PC-9 (cell line): ENCODE results near the gene NID2. TPM values are rescaled to one million over a fixed set of nuclear protein-coding genes. Genes with fewer than 3 reads are reported as not detected.

Experiments used
- BruUV-seq: library from RNA; stranded (reverse); fragments of 400-500 nt; replicated peaks from 2 replicates; lab custom pipeline; 2021; lab: Mats Ljungman, UMichigan
- CTCF ChIA-PET: fragments of 300-600 bp; sonication (Branson Sonifier 250); formaldehyde crosslinking; loops from one replicate; lab custom pipeline; 2022; ENCODE audit warnings: antibody characterized with exemption; lab: Charles Lee
- POLR2A ChIA-PET: fragments of 300-600 bp; sonication (Branson Sonifier 250); formaldehyde crosslinking; loops from one replicate; lab custom pipeline; 2022; ENCODE audit warnings: antibody characterized with exemption; ENCODE audit not compliant: unreplicated experiment; lab: Charles Lee
- DNase-seq, 2 experiments: peaks; one replicate each; pipeline versions ENCODE4 v3.0.0 to v3.0.0-alpha.2; 2015 to 2022; ENCODE audit warnings: mixed read lengths in 1 of 2
- H2AFZ ChIP-seq: fragments of 200-600 bp; sonication (generic); 2 replicates; pipeline ENCODE4 v1.8.1; 2017; ENCODE audit warnings: antibody characterized with exemption
- H3F3A ChIP-seq: fragments of 200-600 bp; sonication (generic); 2 replicates; pipeline ENCODE4 v1.8.1; 2017; ENCODE audit warnings: antibody characterized with exemption, mild to moderate bottlenecking, low read depth; ENCODE audit not compliant: insufficient read depth
- H3K27ac ChIP-seq: fragments of 200-600 bp; sonication (generic); 2 replicates; pipeline ENCODE4 v1.6.1; 2016; ENCODE audit warnings: mixed run types
- H3K27me3 ChIP-seq: fragments of 200-600 bp; sonication (generic); 2 replicates; pipeline ENCODE4 v1.6.1; 2016; ENCODE audit warnings: low read depth, mixed run types; ENCODE audit not compliant: insufficient read depth
- H3K36me3 ChIP-seq: fragments of 200-600 bp; sonication (generic); 2 replicates; pipeline ENCODE4 v1.6.1; 2016; ENCODE audit warnings: low read depth, mixed run types
- H3K4me1 ChIP-seq: fragments of 200-600 bp; sonication (generic); replicated peaks from 2 replicates; pipeline ENCODE4 v1.6.1; 2016; ENCODE audit warnings: mixed run types; ENCODE audit not compliant: insufficient read depth
- H3K4me2 ChIP-seq: fragments of 200-600 bp; sonication (generic); 2 replicates; pipeline ENCODE4 v1.6.1; 2017; ENCODE audit warnings: mixed run types
- H3K4me3 ChIP-seq: fragments of 200-600 bp; sonication (generic); 2 replicates; pipeline ENCODE4 v1.6.1; 2016; ENCODE audit warnings: mixed run types
- H3K79me2 ChIP-seq: fragments of 200-600 bp; sonication (generic); 2 replicates; pipeline ENCODE4 v1.6.1; 2017; ENCODE audit warnings: low read depth, mixed run types
- H3K9me2 ChIP-seq: fragments of 200-600 bp; sonication (generic); 2 replicates; pipeline ENCODE4 v1.8.1; 2017; ENCODE audit warnings: mild to moderate bottlenecking; ENCODE audit not compliant: insufficient read depth
- H3K9me3 ChIP-seq: fragments of 200-600 bp; sonication (generic); 2 replicates; pipeline ENCODE4 v1.8.1; 2016; ENCODE audit warnings: low read depth; ENCODE audit not compliant: insufficient read depth
- H4K20me1 ChIP-seq: fragments of 200-600 bp; sonication (generic); 2 replicates; pipeline ENCODE4 v1.8.1; 2017; ENCODE audit not compliant: insufficient read depth
- CTCF ChIP-seq: fragments of 200-600 bp; sonication (generic); conservative IDR thresholded peaks from 2 replicates; pipeline ENCODE4 v1.6.1; 2017; ENCODE audit warnings: mixed run types, antibody characterized with exemption, mild to moderate bottlenecking, moderate library complexity
- EZH2 ChIP-seq: fragments of 200-600 bp; sonication (generic); IDR thresholded peaks from 2 replicates; pipeline ENCODE4 v1.8.0; 2017; ENCODE audit warnings: antibody characterized with exemption, low read depth
- intact Hi-C: fragments of 100-400 bp; cut with micrococcal nuclease; formaldehyde crosslinking; loops from one replicate; pipeline ENCODE4 v1.10.0; 2022; ENCODE audit not compliant: unreplicated experiment
- total RNA-seq: library from RNA; stranded (reverse); gene quantifications from 2 replicates; pipeline ENCODE4 v1.2.3, GENCODE V29; 2021

The NID2 gene
- total RNA-seq, 1 experiment from 2014 or later: 0.11 TPM

- Histone ChIP-seq H3F3A (no peaks in the 10 kb centered on the region), H3K4me2 (no peak overlapping the region), H2AFZ (no peak overlapping the region), H3K9me3 (no peaks in the 10 kb centered on the region; the same call in 1 of the 2 replicates), H4K20me1 (no peaks in the 10 kb centered on the region), H3K27me3 (no peaks in the 10 kb centered on the region), H3K4me3 (no peak overlapping the region), H3K36me3 (no peaks in the 10 kb centered on the region), H3K9me2 (no peaks in the 10 kb centered on the region), H3K4me1 (no peaks in the 10 kb centered on the region), H3K27ac (no peak overlapping the region), H3K79me2 (no peaks in the 10 kb centered on the region)
- DNase-seq: no peak
- ChIA-PET POLR2A (interaction anchor here (0.8 kb wide), 1 partner anchor 12 kb away, joined by 6 read pairs; no protein-coding TSS in a partner anchor), CTCF (no interaction called here)
- TF ChIP-seq CTCF (no peak), EZH2 (no peak)
- intact Hi-C loops: no loop called here
- no TSS peak for BruUV-seq
Measured at GRCh38 chr14:52091928-52092327, 23.1 kb upstream of the NID2 start.

GRCh38 chr14:52090936-52091335 lies 22.1 kb upstream of the NID2 start:
- CTCF ChIA-PET: no interaction called here
- POLR2A ChIA-PET: no interaction called here
- H3K27me3 ChIP-seq: no peaks in the 10 kb centered on the region

GRCh38 chr14:52089218-52089617 lies 20.4 kb upstream of the NID2 start:
- no peaks in the 10 kb centered on the region for H3K36me3 ChIP-seq
- intact Hi-C loops: no loop called here
- no peak overlapping the region for H3K4me2 ChIP-seq
- no peak overlapping the region for H2AFZ ChIP-seq
- H3K27me3 ChIP-seq: no peaks in the 10 kb centered on the region
- H3K4me1 ChIP-seq: no peaks in the 10 kb centered on the region
- no peaks in the 10 kb centered on the region for H3K9me2 ChIP-seq
- H3F3A ChIP-seq: no peaks in the 10 kb centered on the region
- no peaks in the 10 kb centered on the region for H3K79me2 ChIP-seq
- ChIA-PET POLR2A (no interaction called here), CTCF (no interaction called here)
- TF ChIP-seq EZH2 (no peak), CTCF (no peak)
- no peak for DNase-seq
- no peaks in the 10 kb centered on the region for H3K9me3 ChIP-seq
- BruUV-seq: no TSS peak
- H3K27ac ChIP-seq: no peak overlapping the region
- no peaks in the 10 kb centered on the region for H4K20me1 ChIP-seq
- no peak overlapping the region for H3K4me3 ChIP-seq

More at GRCh38 chr14:52090936-52091335, 22.1 kb upstream of the NID2 start:
- Histone ChIP-seq H3K9me3 (no peaks in the 10 kb centered on the region), H3K4me1 (no peaks in the 10 kb centered on the region), H3F3A (no peaks in the 10 kb centered on the region), H3K9me2 (no peaks in the 10 kb centered on the region), H3K36me3 (no peaks in the 10 kb centered on the region), H4K20me1 (no peaks in the 10 kb centered on the region), H3K4me3 (no peak overlapping the region), H2AFZ (no peak overlapping the region), H3K4me2 (no peak overlapping the region), H3K79me2 (no peaks in the 10 kb centered on the region), H3K27ac (no peak overlapping the region)
- intact Hi-C loops: no loop called here
- TF ChIP-seq CTCF (no peak), EZH2 (no peak)
- BruUV-seq: no TSS peak
- no peak for DNase-seq
